CD4-positive, alpha-beta T cell treated with Interleukin-4 for 4 hours (primary cell): ENCODE measurements around the gene INSC.

Source experiments
- DNase-seq: peaks from one replicate; pipeline ENCODE4 v3.0.0-alpha.2; 2020

INSC gene

GRCh38 chr11:15228331-15228849 is 113.7 kb downstream of the INSC start:
- no peak for DNase-seq

- DNase-seq: no peak
Measured at GRCh38 chr11:15229069-15229468, 114.3 kb downstream of the INSC start.

GRCh38 chr11:15232496-15232895 is 117.8 kb downstream of the INSC start:
- DNase-seq: no peak

- DNase-seq: no peak
Measured at GRCh38 chr11:15233371-15234165, 118.8 kb downstream of the INSC start.

- DNase-seq: no peak
Measured at GRCh38 chr11:15234796-15235195, 120.1 kb downstream of the INSC start.

GRCh38 chr11:15236559-15236958 is 121.8 kb downstream of the INSC start:
- no peak for DNase-seq

GRCh38 chr11:15238856-15239255 is 124.1 kb downstream of the INSC start:
- no peak for DNase-seq

GRCh38 chr11:15248749-15249148 is 134.0 kb downstream of the INSC start:
- DNase-seq: no peak

- no peak for DNase-seq
Measured at GRCh38 chr11:15258433-15259165, 143.9 kb downstream of the INSC start.

GRCh38 chr11:15266999-15267398 is 152.3 kb downstream of the INSC start:
- no peak for DNase-seq

- no peak for DNase-seq
Measured at GRCh38 chr11:15268598-15268997, 153.9 kb downstream of the INSC start.

- no peak for DNase-seq
Measured at GRCh38 chr11:15275141-15275540, 160.4 kb downstream of the INSC start.

- DNase-seq: no peak
Measured at GRCh38 chr11:15276621-15277020, 161.9 kb downstream of the INSC start.

- DNase-seq: no peak
Measured at GRCh38 chr11:15278128-15278527, 163.4 kb downstream of the INSC start.

- DNase-seq: no peak
Measured at GRCh38 chr11:15280393-15280792, 165.7 kb downstream of the INSC start.

- DNase-seq: no peak
Measured at GRCh38 chr11:15282754-15283153, 168.0 kb downstream of the INSC start.

- no peak for DNase-seq
Measured at GRCh38 chr11:15286465-15286864, 171.7 kb downstream of the INSC start.

GRCh38 chr11:15288863-15289262 is 174.1 kb downstream of the INSC start:
- no peak for DNase-seq

- no peak for DNase-seq
Measured at GRCh38 chr11:15289723-15290122, 175.0 kb downstream of the INSC start.

- DNase-seq: no peak
Measured at GRCh38 chr11:15291885-15292284, 177.2 kb downstream of the INSC start.

- no peak for DNase-seq
Measured at GRCh38 chr11:15293975-15294620, 179.4 kb downstream of the INSC start.

GRCh38 chr11:15295695-15296094 is 181.0 kb downstream of the INSC start:
- DNase-seq: no peak
